ENCODE measurements around the gene EIF2B1.

The EIF2B1 gene

DNA sequence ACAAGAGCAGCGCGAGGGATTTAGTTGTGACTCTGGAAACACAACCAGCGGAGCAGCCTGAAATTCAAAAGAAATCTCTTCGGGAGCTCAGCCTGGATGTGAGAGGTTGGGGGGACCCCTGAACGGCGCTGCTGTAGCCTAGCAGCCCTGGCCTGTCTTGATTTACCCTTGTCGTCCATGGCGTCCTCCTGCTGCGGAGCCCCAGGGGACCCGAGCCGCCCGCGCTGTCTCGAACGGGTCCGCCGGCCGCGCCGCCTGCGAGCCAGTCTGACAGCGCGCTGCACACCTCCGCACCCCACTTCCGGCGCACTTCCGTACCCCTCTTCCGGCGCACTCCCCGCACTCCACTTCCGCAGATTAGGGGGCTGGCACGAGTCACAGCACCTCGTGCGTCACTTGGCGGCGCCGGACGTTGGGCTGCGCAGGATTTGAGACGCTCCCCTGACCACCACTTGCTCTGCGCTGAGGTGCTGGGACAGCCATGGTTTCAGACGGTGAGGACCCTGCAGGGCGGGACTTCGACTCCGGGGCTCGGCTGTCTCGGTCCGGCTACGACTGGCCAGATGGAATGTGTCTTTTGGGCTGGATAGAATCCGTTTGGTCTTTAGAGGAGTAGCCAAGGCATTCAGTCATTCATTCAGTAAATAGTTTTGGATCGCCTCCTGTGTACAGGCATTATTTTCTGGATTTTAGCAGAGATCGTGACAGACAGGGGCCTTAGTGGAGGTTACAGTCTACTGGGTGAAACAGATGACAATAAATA, at the start of gene EIF2B1, which contains the start of gene GTF2H3:
Gene EIF2B1, minus strand, starts transcription at position 308 of the 763 bp plus-strand sequence. Its CDS starts 129 bp downstream, at position 179.
Gene GTF2H3, plus strand, starts transcription at position 451 of the 763 bp plus-strand sequence. Its CDS starts 31 bp downstream, at position 482.
- peak; percentile 97 for DNase-seq (ENCODE audit: low spot score)

GRCh38 chr12:123681605-123682004, 48.1 kb upstream of the EIF2B1 start:
- no peak for DNase-seq (ENCODE audit: low spot score)

DNA sequence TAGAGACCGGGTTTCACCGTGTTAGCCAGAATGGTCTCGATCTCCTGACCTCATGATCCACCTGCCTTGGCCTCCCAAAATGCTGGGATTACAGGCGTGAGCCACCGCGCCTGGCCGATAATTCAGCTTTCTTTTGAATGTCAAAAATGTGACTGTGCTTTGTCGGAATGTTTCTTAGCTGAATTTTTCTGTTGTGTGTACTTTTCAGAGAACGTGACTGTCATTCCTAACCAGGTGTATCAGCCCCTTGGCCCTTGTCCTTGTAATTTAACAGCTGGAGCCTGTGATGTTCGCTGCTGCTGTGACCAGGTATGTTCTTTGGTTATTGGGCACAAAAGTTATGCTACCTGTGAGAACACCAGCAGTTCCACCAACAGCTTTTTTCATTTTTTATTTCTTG, 45.5 kb upstream of the EIF2B1 start:
- no peak for DNase-seq (ENCODE audit: low spot score)

- no peak for DNase-seq (ENCODE audit: low spot score)
These were observed 43.3 kb upstream of the EIF2B1 start for GRCh38 chr12:123676616-123677320.

- no peak for DNase-seq (ENCODE audit: low spot score)
These were observed 42.0 kb upstream of the EIF2B1 start for GRCh38 chr12:123675436-123675835.

DNA sequence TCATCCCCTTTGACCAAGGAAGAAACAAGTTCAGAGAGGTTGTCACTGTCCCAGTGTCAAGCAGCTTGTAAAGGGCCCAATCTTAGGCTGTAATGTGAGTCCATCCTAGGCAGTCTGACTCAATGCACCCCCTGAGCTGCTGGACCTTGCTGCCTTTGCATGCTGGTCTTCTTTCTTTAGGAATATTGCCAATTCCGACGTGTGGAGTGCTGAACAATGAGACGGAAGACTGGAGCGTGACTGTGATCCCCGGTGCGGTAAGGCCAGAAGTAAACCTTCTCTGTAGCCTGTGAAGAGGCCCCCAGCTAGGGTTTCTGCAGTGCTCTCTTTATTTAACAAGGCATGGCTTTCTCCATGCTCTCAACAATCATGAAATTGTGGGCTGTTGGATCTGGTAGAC, 38.4 kb upstream of the EIF2B1 start:
- peak; percentile 67 for DNase-seq (ENCODE audit: low spot score)

DNA sequence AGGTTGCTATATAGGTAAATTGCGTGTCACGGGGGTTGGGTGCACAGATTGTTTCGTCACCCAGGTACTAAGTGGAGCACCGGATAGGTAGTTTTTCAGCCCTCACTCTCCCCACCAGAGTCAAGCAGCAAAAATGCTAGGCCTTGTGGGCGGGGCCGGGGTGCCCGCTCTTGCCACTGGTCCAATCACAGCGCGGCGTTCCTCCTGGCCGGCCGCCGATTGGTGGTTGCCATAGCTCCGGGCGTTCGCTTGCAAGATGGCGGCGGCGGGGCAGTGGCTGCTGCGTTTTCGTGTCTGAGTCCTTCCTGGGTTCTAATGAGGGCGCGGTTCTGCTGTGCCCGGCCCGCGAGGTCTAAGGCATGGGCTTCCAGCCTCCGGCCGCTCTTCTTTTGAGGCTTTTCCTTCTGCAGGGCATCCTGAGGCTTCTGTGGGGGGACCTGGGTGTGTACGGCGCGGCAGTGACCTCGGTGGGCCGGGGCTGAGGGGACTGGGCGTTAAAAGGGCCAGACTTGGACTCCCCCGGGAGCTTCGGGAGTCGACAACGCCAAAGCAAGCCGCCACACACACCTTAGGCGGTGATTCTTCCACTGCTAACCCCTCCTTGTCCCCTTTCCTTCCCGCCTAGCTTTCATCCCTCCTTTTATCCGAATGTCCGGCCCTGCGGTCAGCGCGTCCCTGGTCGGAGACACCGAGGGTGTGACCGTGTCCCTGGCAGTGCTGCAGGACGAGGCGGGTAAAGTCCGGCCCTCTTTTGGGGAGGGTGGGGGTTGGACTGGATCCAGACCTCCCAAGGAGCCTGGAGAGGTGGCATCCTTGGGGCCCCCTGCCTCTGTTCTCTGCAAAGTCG, 37.6 kb upstream of the EIF2B1 start, which contains the start of gene TCTN2:
Gene TCTN2, plus strand, starts transcription at position 232 of the 847 bp plus-strand sequence. Its CDS starts 128 bp downstream, at position 360.
- peak; percentile 92 for DNase-seq (ENCODE audit: low spot score)

- no peak for DNase-seq (ENCODE audit: low spot score)
These were observed 34.3 kb upstream of the EIF2B1 start for GRCh38 chr12:123667771-123668170.

- peak; percentile 60 for DNase-seq (ENCODE audit: low spot score)
These were observed 26.7 kb upstream of the EIF2B1 start for GRCh38 chr12:123659996-123660727.

GRCh38 chr12:123657211-123657610, 23.7 kb upstream of the EIF2B1 start:
- DNase-seq (ENCODE audit: low spot score): no peak

DNA sequence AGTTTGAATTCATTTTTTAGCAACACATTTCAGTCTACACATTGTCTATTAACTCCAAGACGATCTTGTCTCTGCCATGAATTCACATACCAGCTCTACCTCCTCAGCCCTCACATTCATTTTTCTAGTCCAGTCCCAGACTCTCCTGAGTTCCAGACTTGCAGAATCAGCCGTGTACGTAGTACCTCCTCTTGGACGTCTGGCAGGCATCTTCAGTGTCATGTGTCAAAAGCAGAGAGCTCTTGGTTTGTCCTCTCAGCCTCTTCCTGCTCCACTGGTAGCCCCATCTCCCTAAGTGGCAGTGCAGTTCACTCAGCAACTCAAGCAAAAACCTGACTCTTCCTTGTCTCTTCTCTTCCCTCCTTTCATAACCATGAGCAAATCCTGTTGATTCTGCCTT, 22.9 kb upstream of the EIF2B1 start:
- DNase-seq (ENCODE audit: low spot score): no peak

DNA sequence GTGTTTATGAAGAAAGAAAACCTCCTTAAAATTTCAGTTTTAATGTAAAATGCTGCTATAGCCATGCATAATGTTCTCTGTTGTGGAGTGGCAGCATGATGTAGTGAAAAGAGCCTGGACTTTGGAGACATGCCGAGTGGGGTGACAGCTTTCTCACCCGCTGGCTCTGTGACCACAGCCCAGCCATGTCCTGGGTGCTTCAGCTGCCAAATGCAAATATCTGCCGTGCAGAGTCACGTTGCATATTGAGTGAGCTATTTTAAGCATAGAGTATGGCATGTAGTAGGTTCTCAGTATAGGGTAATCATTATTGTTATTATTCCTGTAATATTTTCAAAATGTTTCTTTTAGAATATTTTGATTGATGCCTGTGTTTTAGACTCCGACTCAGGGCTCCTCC, 21.9 kb upstream of the EIF2B1 start:
- DNase-seq (ENCODE audit: low spot score): no peak

GRCh38 chr12:123654129-123654701, 20.7 kb upstream of the EIF2B1 start:
- DNase-seq (ENCODE audit: low spot score): no peak

DNA sequence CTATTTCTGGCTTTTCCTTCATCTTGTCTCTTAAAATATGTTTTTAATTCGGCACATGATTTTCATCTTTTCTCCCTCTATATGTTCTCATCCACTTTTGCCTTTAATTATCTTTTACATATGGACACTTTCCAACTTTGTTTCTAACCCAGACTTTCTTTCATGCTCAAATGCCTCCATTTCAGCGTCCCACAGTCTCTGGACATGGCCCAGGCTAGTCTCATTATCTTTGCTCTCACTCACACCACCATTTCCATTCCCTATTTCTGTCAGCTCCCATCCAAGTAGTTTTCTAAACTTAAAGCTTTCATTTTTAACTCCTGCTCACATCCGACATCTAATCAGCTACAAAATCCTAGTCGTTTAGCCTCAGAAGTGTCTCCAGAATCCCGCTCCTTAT, 14.9 kb upstream of the EIF2B1 start:
- no peak for DNase-seq (ENCODE audit: low spot score)

DNA sequence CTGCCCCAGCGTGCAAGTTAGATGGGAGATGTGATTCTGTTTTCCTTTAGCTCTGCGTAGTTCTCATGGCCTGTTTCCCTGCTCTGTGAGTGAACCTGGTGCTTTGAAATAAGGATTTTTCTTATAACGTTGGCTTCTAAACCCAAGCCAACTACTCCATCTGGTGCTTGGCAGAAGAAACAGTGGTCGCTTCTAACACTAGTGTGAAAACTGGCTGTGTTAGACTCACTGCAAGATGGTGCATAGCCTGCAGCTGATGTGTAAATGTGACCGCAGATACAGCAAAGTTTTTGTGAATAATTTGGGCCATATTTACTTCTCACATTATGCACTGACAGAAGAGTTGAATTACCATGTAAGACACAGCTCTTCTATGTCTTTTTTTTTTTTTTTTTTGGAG, 12.4 kb upstream of the EIF2B1 start:
- no peak for DNase-seq (ENCODE audit: low spot score)

GRCh38 chr12:123645380-123645779, 11.9 kb upstream of the EIF2B1 start:
- no peak for DNase-seq (ENCODE audit: low spot score)

- no peak for DNase-seq (ENCODE audit: low spot score)
These were observed 10.4 kb upstream of the EIF2B1 start for GRCh38 chr12:123643911-123644310.

- peak; percentile 8 for DNase-seq (ENCODE audit: low spot score)
These were observed 666 bp upstream of the EIF2B1 start for GRCh38 chr12:123634142-123634561.

DNA sequence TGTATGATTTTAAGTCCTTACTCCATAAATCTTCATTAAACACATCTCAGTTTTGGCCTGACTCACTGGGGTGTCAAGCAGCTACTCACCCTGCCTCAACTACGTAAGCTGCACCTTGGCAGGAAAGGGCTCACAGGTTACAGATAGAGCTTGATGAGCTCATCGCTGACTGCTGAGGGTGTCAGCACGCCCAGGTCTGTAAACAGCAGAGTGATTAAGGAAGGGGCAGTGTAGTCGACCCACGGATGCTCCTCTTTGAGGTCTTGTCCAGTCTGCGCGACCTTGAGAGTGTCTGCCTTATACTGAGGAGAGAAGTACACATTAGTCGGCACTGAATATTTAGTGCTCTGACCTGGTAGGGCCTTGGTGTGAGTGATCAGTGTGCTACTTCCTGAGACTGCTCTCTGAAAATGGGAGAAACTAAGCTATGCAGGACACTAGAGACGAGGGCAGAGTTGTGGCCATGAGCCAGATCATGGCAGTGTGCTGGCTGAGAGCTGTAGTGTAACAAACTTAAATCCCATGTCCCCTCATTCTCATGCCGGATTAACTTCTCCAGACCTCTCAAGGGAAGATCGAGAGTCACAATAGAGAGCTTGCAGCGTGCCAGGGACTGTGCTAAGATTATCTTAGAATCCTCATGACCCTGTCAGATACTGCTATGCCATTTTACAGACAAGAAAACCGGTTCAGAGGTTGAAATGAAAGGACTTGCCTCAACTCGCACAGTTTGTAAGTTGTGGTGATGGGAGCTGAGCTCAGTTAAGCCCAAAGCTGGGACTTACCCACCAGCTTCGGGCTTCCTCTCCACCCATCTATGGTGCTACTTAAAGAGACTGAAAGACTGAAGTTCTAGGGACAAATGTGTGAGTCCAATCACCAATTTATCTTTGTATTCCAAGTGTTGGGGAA, 11.6 kb downstream of the EIF2B1 start:
- DNase-seq (ENCODE audit: low spot score): peak; percentile 7

GRCh38 chr12:123621101-123621500, 12.4 kb downstream of the EIF2B1 start:
- no peak for DNase-seq (ENCODE audit: low spot score)
